Activated naive CD4-positive, alpha-beta T cell treated with anti-CD3 and anti-CD28 coated beads, Interleukin-2, amount 50 U/mL, for 16 hours (primary cell): Measurements from ENCODE around the gene SLIT1.
"Not testable (repeated sequence)": the region's sequence is repeated elsewhere in the genome, so short reads cannot be mapped to it uniquely, and the experiment has no call there.

Experiments
- DNase-seq: peaks from one replicate; pipeline ENCODE4 v3.0.0-alpha.2; 2020

Gene SLIT1

GRCh38 chr10:97105303-97105702 lies 80.5 kb downstream of the SLIT1 start:
- DNase-seq = no peak

- no peak for DNase-seq
Observed at GRCh38 chr10:97103316-97104080, 82.3 kb downstream of the SLIT1 start.

- DNase-seq = no peak
Observed at GRCh38 chr10:97102441-97102840, 83.3 kb downstream of the SLIT1 start.

GRCh38 chr10:97101166-97101940 lies 84.4 kb downstream of the SLIT1 start:
- DNase-seq = no peak

- no peak for DNase-seq
Observed at GRCh38 chr10:97100657-97101056, 85.1 kb downstream of the SLIT1 start.

- DNase-seq = no peak
Observed at GRCh38 chr10:97099868-97100267, 85.9 kb downstream of the SLIT1 start.

GRCh38 chr10:97099089-97099488 lies 86.7 kb downstream of the SLIT1 start:
- no peak for DNase-seq

- DNase-seq = no peak
Observed at GRCh38 chr10:97097084-97097433, 88.7 kb downstream of the SLIT1 start.

GRCh38 chr10:97096261-97097083 lies 89.3 kb downstream of the SLIT1 start:
- DNase-seq = no peak

- DNase-seq = no peak
Observed at GRCh38 chr10:97095701-97096260, 90.0 kb downstream of the SLIT1 start.

- DNase-seq = no peak
Observed at GRCh38 chr10:97090644-97091043, 95.1 kb downstream of the SLIT1 start.

GRCh38 chr10:97090035-97090434 lies 95.7 kb downstream of the SLIT1 start:
- no peak for DNase-seq

- no peak for DNase-seq
Observed at GRCh38 chr10:97089209-97089870, 96.4 kb downstream of the SLIT1 start.

- no peak for DNase-seq
Observed at GRCh38 chr10:97087296-97087695, 98.5 kb downstream of the SLIT1 start.

- DNase-seq = no peak
Observed at GRCh38 chr10:97086530-97086929, 99.2 kb downstream of the SLIT1 start.

- DNase-seq = no peak
Observed at GRCh38 chr10:97083228-97083829, 102.4 kb downstream of the SLIT1 start.

- DNase-seq = not testable (repeated sequence)
Observed at GRCh38 chr10:97082575-97082974, 103.2 kb downstream of the SLIT1 start.

- peak; percentile 45 for DNase-seq
Observed at GRCh38 chr10:97081621-97082235, 104.0 kb downstream of the SLIT1 start.

- DNase-seq = no peak
Observed at GRCh38 chr10:97080051-97080776, 105.5 kb downstream of the SLIT1 start.

- DNase-seq = no peak
Observed at GRCh38 chr10:97079448-97079847, 106.3 kb downstream of the SLIT1 start.

GRCh38 chr10:97078938-97079445 lies 106.8 kb downstream of the SLIT1 start:
- DNase-seq = no peak
